SU-DHL-6 (cell line): Measurements from ENCODE around the gene CARMIL1.

Experiments used
- H2AFZ ChIP-seq: fragments of 200-600 bp; sonication (generic); 2 replicates; pipeline ENCODE4 v1.6.1; 2014; ENCODE audit warnings: low read depth, mild to moderate bottlenecking, moderate library complexity, mixed read lengths, antibody characterized with exemption, low read length; ENCODE audit not compliant: severe bottlenecking
- H3F3A ChIP-seq: fragments of 200-600 bp; shearing (Covaris generic); 2 replicates; pipeline ENCODE4 v1.6.0; 2016; ENCODE audit warnings: antibody characterized with exemption, mild to moderate bottlenecking; ENCODE audit not compliant: insufficient read depth
- H3K27ac ChIP-seq: fragments of 200-600 bp; sonication (generic); 2 replicates; pipeline ENCODE4 v1.5.1; 2016; ENCODE audit warnings: low read depth, mild to moderate bottlenecking, low read length, moderate library complexity, mixed read lengths
- H3K27me3 ChIP-seq: fragments of 200-600 bp; sonication (generic), shearing (Covaris generic); 2 replicates; pipeline ENCODE4 v1.6.0; 2014; ENCODE audit warnings: mild to moderate bottlenecking, low read length
- H3K36me3 ChIP-seq: fragments of 200-600 bp; sonication (generic); 2 replicates; pipeline ENCODE4 v1.6.1; 2014; ENCODE audit warnings: mild to moderate bottlenecking, low read length, mixed read lengths
- H3K4me2 ChIP-seq: fragments of 300-600, 200-600 bp; shearing (Covaris generic), sonication (generic); 2 replicates; pipeline ENCODE4 v1.6.0; 2014; ENCODE audit warnings: low read length, low read depth, mild to moderate bottlenecking; ENCODE audit not compliant: poor library complexity, severe bottlenecking
- H3K4me3 ChIP-seq: fragments of 200-600 bp; sonication (generic); 2 replicates; pipeline ENCODE4 v1.5.1; 2014; ENCODE audit warnings: antibody characterized with exemption, low read length, mild to moderate bottlenecking, mixed read lengths; ENCODE audit not compliant: insufficient read depth, poor library complexity, severe bottlenecking
- H3K79me2 ChIP-seq: fragments of 200-600 bp; sonication (generic); 2 replicates; pipeline ENCODE4 v1.6.1; 2014; ENCODE audit warnings: mild to moderate bottlenecking, low read length, moderate library complexity; ENCODE audit not compliant: insufficient read depth
- H3K9ac ChIP-seq: fragments of 200-600 bp; sonication (generic); 2 replicates; pipeline ENCODE4 v1.7.0; 2014; ENCODE audit warnings: mild to moderate bottlenecking, low read length
- H3K9me2 ChIP-seq: fragments of 200-600 bp; sonication (generic); replicated peaks from 2 replicates; pipeline ENCODE4 v1.6.1; 2014; ENCODE audit warnings: low read length; ENCODE audit not compliant: insufficient read depth
- H3K9me3 ChIP-seq: fragments of 200-600 bp; sonication (generic); 2 replicates; pipeline ENCODE4 v1.6.1; 2014; ENCODE audit warnings: low read length, mixed read lengths; ENCODE audit not compliant: insufficient read depth
- H4K20me1 ChIP-seq: fragments of 200-600 bp; sonication (generic); 2 replicates; pipeline ENCODE4 v1.6.1; 2014; ENCODE audit warnings: low read depth, mild to moderate bottlenecking, antibody characterized with exemption, low read length, moderate library complexity, mixed read lengths
- CTCF ChIP-seq: fragments of 200-600 bp; sonication (generic); IDR thresholded peaks from one replicate; pipeline ENCODE4 v1.5.1; 2017; ENCODE audit warnings: antibody characterized with exemption, mild to moderate bottlenecking, low read length, moderate library complexity; ENCODE audit not compliant: insufficient read depth, poor library complexity, severe bottlenecking
- EZH2phosphoT487 ChIP-seq: fragments of 200-600 bp; sonication (generic), shearing (Covaris generic); conservative IDR thresholded peaks from 2 replicates; pipeline ENCODE4 v1.6.1; 2018; ENCODE audit warnings: mild to moderate bottlenecking, antibody characterized with exemption, low read length, moderate library complexity, mixed read lengths

Gene CARMIL1

DNA sequence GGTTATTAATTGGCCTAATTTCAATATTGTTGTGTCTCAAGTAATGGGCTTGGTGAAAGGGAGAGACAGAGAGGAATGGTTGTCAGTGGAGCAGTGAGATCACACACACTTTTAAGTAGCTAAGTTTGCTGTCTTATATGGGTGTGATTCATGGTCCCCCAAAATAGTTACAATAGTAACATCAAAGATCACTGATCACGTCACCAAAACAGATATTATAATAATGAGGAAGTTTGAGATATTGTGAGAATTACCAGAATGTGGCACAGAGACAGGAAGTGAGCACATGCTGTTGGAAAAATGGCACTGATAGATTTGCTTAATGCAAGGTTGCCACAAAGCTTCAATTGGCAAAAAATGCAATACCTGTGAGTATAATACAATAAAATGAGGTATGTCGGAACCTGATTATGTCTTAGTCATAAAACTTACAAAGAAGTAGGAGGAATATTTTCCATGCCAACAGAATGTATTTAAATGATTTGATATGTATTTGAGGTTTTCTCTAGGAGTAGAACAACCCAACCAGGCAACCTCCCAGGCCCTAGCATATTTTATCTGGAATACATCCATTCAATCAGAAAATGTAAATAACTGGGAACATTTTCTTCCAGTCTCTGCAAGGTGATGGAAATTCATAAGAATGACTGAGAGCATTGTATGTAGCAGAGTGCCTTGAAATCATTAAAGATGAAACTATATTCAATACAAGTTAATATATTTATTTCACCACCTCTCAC is 167.8 kb downstream of the CARMIL1 start:
- TF ChIP-seq EZH2phosphoT487 (no peak), CTCF (no peak)
- Histone ChIP-seq H3K79me2 (no peaks in the 10 kb centered on the region), H3K27me3 (no peaks in the 10 kb centered on the region), H2AFZ (no peak overlapping the region), H3K27ac (no peak overlapping the region), H3K9me2 (no peaks in the 10 kb centered on the region), H3F3A (no peaks in the 10 kb centered on the region), H3K4me2 (no peak overlapping the region), H3K4me3 (no peak overlapping the region), H3K36me3 (no peaks in the 10 kb centered on the region), H3K9ac (no peak overlapping the region), H3K9me3 (no peaks in the 10 kb centered on the region), H4K20me1 (no peaks in the 10 kb centered on the region)

DNA sequence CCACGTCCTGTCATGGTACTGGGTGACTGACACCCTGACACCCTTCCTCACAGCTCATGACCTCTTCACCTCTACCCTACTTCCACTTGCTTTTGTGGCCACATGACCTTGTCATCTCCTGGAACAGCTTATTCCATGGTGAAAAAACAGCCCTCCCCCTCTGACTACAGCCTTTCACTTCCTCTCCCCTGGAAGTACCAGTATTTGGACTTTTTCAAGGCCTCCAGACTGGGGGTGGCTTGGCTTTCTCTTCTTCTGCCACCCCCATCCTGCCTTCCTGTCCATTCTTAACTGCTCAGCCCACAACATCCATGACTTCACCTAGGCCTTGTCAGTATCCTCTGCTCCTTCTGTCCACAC is 168.4 kb downstream of the CARMIL1 start:
- H3F3A ChIP-seq = no peaks in the 10 kb centered on the region
- no peak overlapping the region for H3K9ac ChIP-seq
- 0 out of 2 replicates have a peak, but pooled peaks cover under 1% of the 10 kb centered on the region for H3K36me3 ChIP-seq
- no peak overlapping the region for H3K4me2 ChIP-seq
- H3K79me2 ChIP-seq = no peaks in the 10 kb centered on the region
- H2AFZ ChIP-seq = no peak overlapping the region
- no peak for TF ChIP-seq CTCF
- TF ChIP-seq EZH2phosphoT487 = no peak
- no peaks in the 10 kb centered on the region for H3K27me3 ChIP-seq
- no peaks in the 10 kb centered on the region for H4K20me1 ChIP-seq
- no peak overlapping the region for H3K4me3 ChIP-seq
- no peaks in the 10 kb centered on the region for H3K9me2 ChIP-seq
- H3K9me3 ChIP-seq = no peaks in the 10 kb centered on the region
- no peak overlapping the region for H3K27ac ChIP-seq

DNA sequence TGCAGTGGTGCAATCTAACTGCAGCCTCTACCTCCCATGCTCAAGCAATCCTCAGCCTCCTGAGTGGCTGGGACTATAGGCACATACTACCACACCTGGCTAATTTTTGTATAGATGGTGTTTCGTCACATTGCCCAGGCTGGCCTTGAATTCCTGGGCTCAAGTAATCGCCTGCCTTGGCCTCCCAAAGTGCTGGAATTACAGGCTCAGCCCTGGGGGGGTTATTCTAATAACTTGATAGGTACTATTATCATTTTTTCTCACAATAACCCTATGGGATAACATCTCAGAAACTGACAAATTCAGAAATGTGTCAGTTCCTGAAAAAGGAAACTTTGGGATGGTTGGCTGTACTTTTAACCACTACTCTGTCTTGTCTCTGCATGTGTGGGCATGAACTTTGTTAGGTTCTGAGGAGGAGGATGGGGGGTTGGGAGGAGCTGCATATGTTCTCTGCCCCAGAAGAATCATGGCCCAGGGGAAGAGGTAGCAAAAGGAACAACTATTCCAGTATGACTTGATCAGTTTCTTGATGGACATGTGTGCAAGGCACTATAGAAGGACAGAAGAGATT is 169.9 kb downstream of the CARMIL1 start:
- Histone ChIP-seq H3K36me3 (peaks cover 11% of the 10 kb centered on the region), H3K9me3 (no peaks in the 10 kb centered on the region), H2AFZ (no peak overlapping the region), H3K9ac (no peak overlapping the region), H3K79me2 (no peaks in the 10 kb centered on the region), H3K27me3 (no peaks in the 10 kb centered on the region), H3K4me3 (no peak overlapping the region), H3K27ac (no peak overlapping the region), H4K20me1 (no peaks in the 10 kb centered on the region), H3K4me2 (no peak overlapping the region), H3K9me2 (no peaks in the 10 kb centered on the region), H3F3A (no peaks in the 10 kb centered on the region)
- TF ChIP-seq CTCF (no peak), EZH2phosphoT487 (no peak)
